Caco-2 (cell line): Measurements from ENCODE around the gene MEGF11. TPM values are rescaled to one million over a fixed set of nuclear protein-coding genes. Genes with fewer than 3 reads are reported as not detected.

Experiments
- BruUV-seq: library from RNA; stranded (reverse); fragments of 400-500 nt; replicated peaks from 2 replicates; lab custom pipeline; 2021; lab: Mats Ljungman, UMichigan
- CTCF ChIA-PET: fragments of 300-600 bp; sonication (Branson Sonifier 250); formaldehyde crosslinking; loops from one replicate; lab custom pipeline; 2022; ENCODE audit warnings: antibody characterized with exemption; lab: Charles Lee
- POLR2A ChIA-PET: fragments of 300-600 bp; sonication (Branson Sonifier 250); formaldehyde crosslinking; loops from one replicate; lab custom pipeline; 2022; ENCODE audit warnings: antibody characterized with exemption; lab: Charles Lee
- DNase-seq, 2 experiments: peaks; one replicate each; pipeline versions ENCODE4 v3.0.0 to v3.0.0-alpha.2; 2020 to 2022
- H3K27me3 ChIP-seq: replicated peaks from 2 replicates; pipeline ENCODE4 v1.6.0; 2011; ENCODE audit warnings: low read length; ENCODE audit not compliant: control insufficient read depth, insufficient read depth
- H3K36me3 ChIP-seq: 2 replicates; pipeline ENCODE4 v1.5.1; 2011; ENCODE audit warnings: low read length; ENCODE audit not compliant: control insufficient read depth, insufficient read depth
- H3K4me1 ChIP-seq: fragments of 250-450 bp; sonication (Bioruptor Pico); 2 replicates; pipeline ENCODE4 v1.5.1; 2020; ENCODE audit warnings: mild to moderate bottlenecking
- H3K4me3 ChIP-seq: 2 replicates; pipeline ENCODE4 v1.5.1; 2011; ENCODE audit warnings: low read depth, mild to moderate bottlenecking, control low read depth, low read length
- H3K9me3 ChIP-seq: fragments of 250-450 bp; sonication (Bioruptor Pico); 2 replicates; pipeline ENCODE4 v1.5.1; 2020; ENCODE audit warnings: mild to moderate bottlenecking, moderate library complexity
- H3K27ac Mint-ChIP-seq: one replicate; pipeline ENCODE4 v1.8.0; 2022; ENCODE audit warnings: mixed read lengths; ENCODE audit not compliant: unreplicated experiment
- H3K27me3 Mint-ChIP-seq: one replicate; pipeline ENCODE4 v1.8.0; 2022; ENCODE audit warnings: mixed read lengths; ENCODE audit not compliant: insufficient read depth, unreplicated experiment
- H3K36me3 Mint-ChIP-seq: one replicate; pipeline ENCODE4 v1.8.0; 2022; ENCODE audit warnings: mild to moderate bottlenecking, mixed read lengths; ENCODE audit not compliant: insufficient read depth, unreplicated experiment
- H3K4me1 Mint-ChIP-seq: one replicate; pipeline ENCODE4 v1.8.0; 2022; ENCODE audit warnings: low read depth, mixed read lengths; ENCODE audit not compliant: unreplicated experiment
- H3K4me3 Mint-ChIP-seq: one replicate; pipeline ENCODE4 v1.8.0; 2022; ENCODE audit warnings: mild to moderate bottlenecking, moderate library complexity, mixed read lengths; ENCODE audit not compliant: unreplicated experiment
- H3K9me3 Mint-ChIP-seq: one replicate; pipeline ENCODE4 v1.8.0; 2022; ENCODE audit warnings: mixed read lengths; ENCODE audit not compliant: unreplicated experiment
- intact Hi-C: fragments of 100-400 bp; cut with micrococcal nuclease; formaldehyde crosslinking; loops from one replicate; pipeline ENCODE4 v1.10.0; 2022; ENCODE audit not compliant: unreplicated experiment
- total RNA-seq: library from RNA; stranded (reverse); gene quantifications from 2 replicates; pipeline ENCODE4 v1.2.3, GENCODE V29; 2022
- TF ChIP-seq, protein P1 (sequence below), 2 experiments: fragments of 200-600 bp in 1 of 2; IDR thresholded peaks; 1 replicate in 1 of 2; 2 replicates in 1 of 2; pipeline versions ENCODE4 v1.5.1 to v1.8.0; 2011 to 2022; ENCODE audit warnings: antibody characterized with exemption in 1 of 2, control low read depth in 1 of 2, inconsistent platforms in 1 of 2, low read depth in 1 of 2, low read length in 1 of 2, mild to moderate bottlenecking in 1 of 2, moderate library complexity in 1 of 2; ENCODE audit not compliant: insufficient read depth in 1 of 2, severe bottlenecking in 1 of 2, unreplicated experiment in 1 of 2

The MEGF11 gene
- total RNA-seq, 1 experiment from 2014 or later: 0.66 TPM

DNA sequence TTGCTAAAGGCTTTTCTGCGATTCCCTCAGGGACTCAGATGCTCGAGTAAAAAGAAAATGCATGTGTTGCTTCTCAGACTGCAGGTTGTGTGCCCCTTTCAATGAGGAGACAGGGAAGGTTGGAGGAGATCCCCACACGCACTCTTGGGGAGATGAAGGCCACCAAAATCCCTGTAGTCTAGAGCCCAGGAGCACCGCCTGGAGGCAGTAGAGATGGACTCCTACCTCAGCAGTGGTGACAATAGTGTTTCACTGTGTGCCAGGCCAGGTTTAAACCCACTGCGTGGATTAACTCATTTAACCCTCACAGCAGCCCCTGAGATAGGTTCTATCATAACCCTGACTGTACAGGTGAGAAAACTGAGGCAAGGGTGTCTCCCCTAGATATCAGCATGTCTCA, 15.2 kb downstream of the MEGF11 start:
- Histone ChIP-seq H3K4me1 (no peaks in the 10 kb centered on the region), H3K9me3 (no peaks in the 10 kb centered on the region), H3K36me3 (no peaks in the 10 kb centered on the region), H3K4me3 (no peak overlapping the region), H3K27me3 (no peaks in the 10 kb centered on the region)
- DNase-seq: no peak
- Mint-ChIP-seq H3K36me3 (no peaks in the 10 kb centered on the region), H3K9me3 (no peaks in the 10 kb centered on the region), H3K4me1 (no peaks in the 10 kb centered on the region), H3K4me3 (no peak overlapping the region), H3K27me3 (peaks cover 9% of the 10 kb centered on the region), H3K27ac (no peak overlapping the region)
- ChIA-PET CTCF (interaction anchor here (0.6 kb wide), 1 partner anchor 290 kb away, joined by 3 read pairs; no protein-coding TSS in a partner anchor), POLR2A (no interaction called here)
- intact Hi-C loops: no loop called here
- no TSS peak for BruUV-seq
- TF ChIP-seq, protein P1, sequence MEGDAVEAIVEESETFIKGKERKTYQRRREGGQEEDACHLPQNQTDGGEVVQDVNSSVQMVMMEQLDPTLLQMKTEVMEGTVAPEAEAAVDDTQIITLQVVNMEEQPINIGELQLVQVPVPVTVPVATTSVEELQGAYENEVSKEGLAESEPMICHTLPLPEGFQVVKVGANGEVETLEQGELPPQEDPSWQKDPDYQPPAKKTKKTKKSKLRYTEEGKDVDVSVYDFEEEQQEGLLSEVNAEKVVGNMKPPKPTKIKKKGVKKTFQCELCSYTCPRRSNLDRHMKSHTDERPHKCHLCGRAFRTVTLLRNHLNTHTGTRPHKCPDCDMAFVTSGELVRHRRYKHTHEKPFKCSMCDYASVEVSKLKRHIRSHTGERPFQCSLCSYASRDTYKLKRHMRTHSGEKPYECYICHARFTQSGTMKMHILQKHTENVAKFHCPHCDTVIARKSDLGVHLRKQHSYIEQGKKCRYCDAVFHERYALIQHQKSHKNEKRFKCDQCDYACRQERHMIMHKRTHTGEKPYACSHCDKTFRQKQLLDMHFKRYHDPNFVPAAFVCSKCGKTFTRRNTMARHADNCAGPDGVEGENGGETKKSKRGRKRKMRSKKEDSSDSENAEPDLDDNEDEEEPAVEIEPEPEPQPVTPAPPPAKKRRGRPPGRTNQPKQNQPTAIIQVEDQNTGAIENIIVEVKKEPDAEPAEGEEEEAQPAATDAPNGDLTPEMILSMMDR (IDR thresholded peaks at IDR 0.05; ENCODE audit: insufficient read depth in 1 of 2, low read depth in 1 of 2, low read length in 1 of 2, severe bottlenecking in 1 of 2, unreplicated experiment in 1 of 2): no peak

DNA sequence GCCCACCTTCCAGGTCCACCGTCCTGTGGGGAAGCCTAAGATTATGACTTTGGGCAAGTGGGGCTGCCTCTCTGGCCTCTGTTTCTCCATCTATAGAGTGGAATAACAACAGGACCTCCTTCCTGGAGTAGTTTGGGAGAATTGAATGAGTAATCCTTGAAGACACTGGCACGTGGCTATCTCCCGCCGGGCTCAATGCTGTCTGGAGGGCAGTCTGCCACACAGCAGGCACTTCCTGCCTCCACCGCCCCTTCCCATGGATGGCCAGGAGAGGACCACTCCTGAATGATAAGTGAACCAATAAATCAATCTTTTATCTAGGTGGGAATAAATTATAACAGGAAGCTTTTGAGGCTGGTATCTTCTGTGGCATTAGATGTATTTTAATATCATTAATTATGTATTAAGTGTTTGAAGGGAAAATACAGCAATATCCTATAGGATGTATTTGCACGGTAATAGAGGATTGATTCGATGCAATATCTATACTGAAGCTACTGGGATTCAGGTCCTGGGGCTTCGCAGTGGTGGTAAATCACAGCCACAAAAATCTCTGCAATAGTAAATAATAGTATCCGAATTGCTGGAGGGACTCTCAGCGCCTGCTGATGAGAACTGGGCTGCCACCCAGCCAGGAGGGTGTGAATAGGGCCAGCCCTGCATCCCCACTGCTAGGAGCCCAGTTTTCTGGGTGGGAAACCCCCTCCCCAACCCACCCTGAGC, 15.9 kb downstream of the MEGF11 start:
- Mint-ChIP-seq H3K36me3 (no peaks in the 10 kb centered on the region), H3K27ac (no peak overlapping the region), H3K4me3 (no peak overlapping the region), H3K9me3 (no peaks in the 10 kb centered on the region), H3K4me1 (no peaks in the 10 kb centered on the region), H3K27me3 (peaks cover 8% of the 10 kb centered on the region)
- Histone ChIP-seq H3K27me3 (no peaks in the 10 kb centered on the region), H3K36me3 (no peaks in the 10 kb centered on the region), H3K4me3 (no peak overlapping the region), H3K4me1 (no peaks in the 10 kb centered on the region), H3K9me3 (no peaks in the 10 kb centered on the region)
- ChIA-PET CTCF (no interaction called here), POLR2A (no interaction called here)
- BruUV-seq: no TSS peak
- intact Hi-C loops: no loop called here
- no peak for DNase-seq
- TF ChIP-seq, protein P1 (IDR thresholded peaks at IDR 0.05; ENCODE audit: insufficient read depth in 1 of 2, low read depth in 1 of 2, low read length in 1 of 2, severe bottlenecking in 1 of 2, unreplicated experiment in 1 of 2): no peak

- H3K4me3 ChIP-seq: no peak overlapping the region
- ChIA-PET POLR2A (no interaction called here), CTCF (no interaction called here)
- H3K27me3 ChIP-seq: no peaks in the 10 kb centered on the region
- BruUV-seq: no TSS peak
- H3K36me3 ChIP-seq: no peaks in the 10 kb centered on the region
- Mint-ChIP-seq H3K27ac (no peak overlapping the region), H3K9me3 (no peaks in the 10 kb centered on the region), H3K4me3 (no peak overlapping the region), H3K4me1 (no peaks in the 10 kb centered on the region), H3K27me3 (peaks cover 7% of the 10 kb centered on the region), H3K36me3 (no peaks in the 10 kb centered on the region)
- intact Hi-C loops: no loop called here
- TF ChIP-seq, protein P1 (IDR thresholded peaks at IDR 0.05; ENCODE audit: insufficient read depth in 1 of 2, low read depth in 1 of 2, low read length in 1 of 2, severe bottlenecking in 1 of 2, unreplicated experiment in 1 of 2): no peak
- H3K9me3 ChIP-seq: no peaks in the 10 kb centered on the region
- DNase-seq: no peak
- H3K4me1 ChIP-seq: no peaks in the 10 kb centered on the region
Observed at GRCh38 chr15:66236806-66237375, 16.7 kb downstream of the MEGF11 start.
